HEK293 (cell line): ENCODE results near the gene BCDIN3D.

Experiments used
- ELK4 ChIP-seq: IDR thresholded peaks from 2 replicates; pipeline ENCODE4 v1.6.1; 2011; ENCODE audit warnings: mild to moderate bottlenecking, low read depth, low read length, borderline replicate concordance
- INSM2 ChIP-seq: fragments of 450-650 bp; formaldehyde crosslinking; IDR thresholded peaks from 2 replicates; pipeline ENCODE4 v1.5.1; 2016; ENCODE audit warnings: missing biosample characterization, missing genetic modification characterization
- KLF9 ChIP-seq: fragments of 450-650 bp; formaldehyde crosslinking; IDR thresholded peaks from 2 replicates; pipeline ENCODE4 v1.5.1; 2016; ENCODE audit warnings: missing biosample characterization, missing genetic modification characterization, low read depth
- TSHZ1 ChIP-seq: fragments of 450-650 bp; formaldehyde crosslinking; IDR thresholded peaks from 2 replicates; pipeline ENCODE4 v1.5.1; 2016; ENCODE audit warnings: missing biosample characterization, missing genetic modification characterization, borderline replicate concordance
- ZBTB26 ChIP-seq: fragments of 450-650 bp; formaldehyde crosslinking; optimal IDR thresholded peaks from 2 replicates; pipeline ENCODE3; 2016; ENCODE audit warnings: missing biosample characterization, mild to moderate bottlenecking, missing genetic modification characterization
- ZEB2 ChIP-seq: fragments of 450-650 bp; formaldehyde crosslinking; IDR thresholded peaks from 2 replicates; pipeline ENCODE4 v1.5.1; 2016; ENCODE audit warnings: missing biosample characterization, missing genetic modification characterization
- ZFP37 ChIP-seq: fragments of 450-650 bp; formaldehyde crosslinking; IDR thresholded peaks from 2 replicates; pipeline ENCODE4 v1.5.1; 2016; ENCODE audit warnings: missing biosample characterization, missing genetic modification characterization
- ZNF169 ChIP-seq: fragments of 450-650 bp; formaldehyde crosslinking; IDR thresholded peaks from 2 replicates; pipeline ENCODE4 v1.5.1; 2016; ENCODE audit warnings: missing biosample characterization, missing genetic modification characterization
- ZNF174 ChIP-seq: fragments of 450-650 bp; formaldehyde crosslinking; IDR thresholded peaks from 2 replicates; pipeline ENCODE4 v1.5.0; 2017; ENCODE audit warnings: missing biosample characterization, mild to moderate bottlenecking, missing genetic modification characterization
- ZNF449 ChIP-seq: fragments of 450-650 bp; formaldehyde crosslinking; IDR thresholded peaks from 2 replicates; pipeline ENCODE4 v1.5.1; 2017; ENCODE audit warnings: missing biosample characterization, mild to moderate bottlenecking, missing genetic modification characterization, moderate library complexity
- ZNF544 ChIP-seq: fragments of 450-650 bp; formaldehyde crosslinking; IDR thresholded peaks from 2 replicates; pipeline ENCODE4 v1.5.0; 2017; ENCODE audit warnings: missing biosample characterization, missing genetic modification characterization
- ZNF571 ChIP-seq: fragments of 450-650 bp; formaldehyde crosslinking; IDR thresholded peaks from 2 replicates; pipeline ENCODE4 v1.5.0; 2017; ENCODE audit warnings: missing biosample characterization, missing genetic modification characterization
- ZNF626 ChIP-seq: fragments of 450-650 bp; sonication (Bioruptor Pico); formaldehyde crosslinking; IDR thresholded peaks from 2 replicates; pipeline ENCODE4 v1.5.1; 2018; ENCODE audit warnings: missing biosample characterization, missing genetic modification characterization, inconsistent platforms
- ZNF629 ChIP-seq: fragments of 450-650 bp; formaldehyde crosslinking; IDR thresholded peaks from 2 replicates; pipeline ENCODE4 v1.5.1; 2017; ENCODE audit warnings: missing biosample characterization, missing genetic modification characterization
- ZNF677 ChIP-seq: fragments of 450-650 bp; IDR thresholded peaks from 2 replicates; pipeline ENCODE4 v1.5.0; 2018; ENCODE audit warnings: missing biosample characterization, mild to moderate bottlenecking, missing genetic modification characterization, moderate library complexity
- ZNF777 ChIP-seq: fragments of 450-650 bp; formaldehyde crosslinking; IDR thresholded peaks from 2 replicates; pipeline ENCODE4 v1.5.1; 2017; ENCODE audit warnings: missing biosample characterization, missing genetic modification characterization, borderline replicate concordance
- ZSCAN18 ChIP-seq: fragments of 450-650 bp; formaldehyde crosslinking; IDR thresholded peaks from 2 replicates; pipeline ENCODE4 v1.5.1; 2016; ENCODE audit warnings: missing biosample characterization, missing genetic modification characterization
- ZSCAN30 ChIP-seq: fragments of 450-650 bp; IDR thresholded peaks from 2 replicates; pipeline ENCODE4 v1.5.1; 2018; ENCODE audit warnings: missing biosample characterization, mild to moderate bottlenecking, missing genetic modification characterization, moderate library complexity
- TF ChIP-seq, protein P1 (sequence below): fragments of 450-650 bp; formaldehyde crosslinking; IDR thresholded peaks from 2 replicates; pipeline ENCODE4 v1.5.1; 2017; ENCODE audit warnings: missing biosample characterization, missing genetic modification characterization
- TF ChIP-seq, protein P2 (sequence below): fragments of 450-650 bp; formaldehyde crosslinking; IDR thresholded peaks from 2 replicates; pipeline ENCODE4 v1.5.1; 2016; ENCODE audit warnings: missing biosample characterization, missing genetic modification characterization

Gene BCDIN3D

GRCh38 chr12:49868952-49869815 lies 26.3 kb upstream of the BCDIN3D start (continued):
- TF ChIP-seq TSHZ1 (tag by site-specific recombination), result peak; percentile 48; the same call in 1 of the 2 replicates
- peak; percentile 51; the same call in 1 of the 2 replicates for TF ChIP-seq INSM2 (tag by site-specific recombination)
- no peak for TF ChIP-seq ZNF777 (tag by site-specific recombination)
- TF ChIP-seq ZNF626 (tag by site-specific recombination), result no peak
- no peak for TF ChIP-seq ZNF677 (tag by site-specific recombination)
- TF ChIP-seq, protein P1, sequence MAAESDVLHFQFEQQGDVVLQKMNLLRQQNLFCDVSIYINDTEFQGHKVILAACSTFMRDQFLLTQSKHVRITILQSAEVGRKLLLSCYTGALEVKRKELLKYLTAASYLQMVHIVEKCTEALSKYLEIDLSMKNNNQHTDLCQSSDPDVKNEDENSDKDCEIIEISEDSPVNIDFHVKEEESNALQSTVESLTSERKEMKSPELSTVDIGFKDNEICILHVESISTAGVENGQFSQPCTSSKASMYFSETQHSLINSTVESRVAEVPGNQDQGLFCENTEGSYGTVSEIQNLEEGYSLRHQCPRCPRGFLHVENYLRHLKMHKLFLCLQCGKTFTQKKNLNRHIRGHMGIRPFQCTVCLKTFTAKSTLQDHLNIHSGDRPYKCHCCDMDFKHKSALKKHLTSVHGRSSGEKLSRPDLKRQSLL (tag by site-specific recombination), result no peak
- TF ChIP-seq ZSCAN18 (tag by site-specific recombination), result no peak
- peak; percentile 97 for TF ChIP-seq ZEB2 (tag by site-specific recombination)
- TF ChIP-seq ZNF544 (tag by site-specific recombination), result no peak
- TF ChIP-seq ZSCAN30 (tag by site-specific recombination), result peak; percentile 95
- TF ChIP-seq ZBTB26 (tag by site-specific recombination), result no peak
- no peak for TF ChIP-seq ZNF571 (tag by site-specific recombination)
- TF ChIP-seq ELK4, result no peak
- 0 out of 2 replicates have a peak, but pooled peaks have one; percentile 30 for TF ChIP-seq KLF9 (tag by site-specific recombination)
- TF ChIP-seq, protein P2, sequence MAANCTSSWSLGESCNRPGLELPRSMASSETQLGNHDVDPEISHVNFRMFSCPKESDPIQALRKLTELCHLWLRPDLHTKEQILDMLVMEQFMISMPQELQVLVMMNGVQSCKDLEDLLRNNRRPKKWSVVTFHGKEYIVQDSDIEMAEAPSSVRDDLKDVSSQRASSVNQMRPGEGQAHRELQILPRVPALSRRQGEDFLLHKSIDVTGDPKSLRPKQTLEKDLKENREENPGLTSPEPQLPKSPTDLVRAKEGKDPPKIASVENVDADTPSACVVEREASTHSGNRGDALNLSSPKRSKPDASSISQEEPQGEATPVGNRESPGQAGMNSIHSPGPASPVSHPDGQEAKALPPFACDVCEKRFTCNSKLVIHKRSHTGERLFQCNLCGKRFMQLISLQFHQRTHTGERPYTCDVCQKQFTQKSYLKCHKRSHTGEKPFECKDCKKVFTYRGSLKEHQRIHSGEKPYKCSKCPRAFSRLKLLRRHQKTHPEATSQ (tag by site-specific recombination), result no peak
- peak; percentile 81 for TF ChIP-seq ZFP37 (tag by site-specific recombination)
- peak; percentile 92 for TF ChIP-seq ZNF629 (tag by site-specific recombination)
- TF ChIP-seq ZNF449, result peak; percentile 86
- no peak for TF ChIP-seq ZNF174 (tag by site-specific recombination)
- TF ChIP-seq ZNF169, result no peak
